IPS DF 19.7 (cell line): ENCODE results near the gene NPSR1.
"Not testable (repeated sequence)": the region's sequence is repeated elsewhere in the genome, so short reads cannot be mapped to it uniquely, and the experiment has no call there.

Experiments used
- DNase-seq: peaks from one replicate; pipeline ENCODE4 v3.0.0-alpha.2; 2013; ENCODE audit warnings: low read depth, low spot score

Gene NPSR1, protein sequence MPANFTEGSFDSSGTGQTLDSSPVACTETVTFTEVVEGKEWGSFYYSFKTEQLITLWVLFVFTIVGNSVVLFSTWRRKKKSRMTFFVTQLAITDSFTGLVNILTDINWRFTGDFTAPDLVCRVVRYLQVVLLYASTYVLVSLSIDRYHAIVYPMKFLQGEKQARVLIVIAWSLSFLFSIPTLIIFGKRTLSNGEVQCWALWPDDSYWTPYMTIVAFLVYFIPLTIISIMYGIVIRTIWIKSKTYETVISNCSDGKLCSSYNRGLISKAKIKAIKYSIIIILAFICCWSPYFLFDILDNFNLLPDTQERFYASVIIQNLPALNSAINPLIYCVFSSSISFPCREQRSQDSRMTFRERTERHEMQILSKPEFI

DNA sequence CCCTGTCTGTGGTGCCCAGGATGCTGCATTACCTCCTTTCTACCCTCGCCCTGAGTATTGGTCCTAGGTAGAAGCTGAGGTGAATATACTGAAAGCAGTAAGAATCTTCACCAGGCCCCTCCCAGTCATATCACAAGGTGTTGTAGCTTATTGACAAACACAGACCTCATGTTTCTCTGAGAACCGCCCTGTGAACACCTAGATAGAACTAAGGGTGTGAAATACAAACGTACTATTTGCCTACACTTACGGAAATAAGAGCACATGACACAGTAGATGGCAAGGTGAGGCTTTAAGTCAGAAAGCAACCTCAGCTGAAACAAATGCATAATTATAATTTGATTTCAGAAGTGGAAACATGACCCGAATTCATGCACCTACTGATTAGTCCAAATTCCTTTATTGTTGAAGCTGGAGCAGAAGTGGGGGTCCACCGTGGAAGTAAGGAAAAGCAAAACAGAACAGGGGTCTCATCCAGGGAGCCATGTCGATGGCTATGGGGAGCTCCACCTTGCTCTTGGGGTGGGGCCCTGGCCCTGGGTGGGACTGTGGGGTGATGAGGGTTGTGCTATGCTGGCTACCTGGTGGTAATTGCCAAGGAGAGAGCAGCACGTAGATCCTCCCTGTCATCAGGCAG is at the start of gene NPSR1:
Gene NPSR1, plus strand, starts transcription at position 587 of the 637 bp plus-strand sequence. CDS start 195 bp downstream, outside the sequence.
- no peak for DNase-seq

DNA sequence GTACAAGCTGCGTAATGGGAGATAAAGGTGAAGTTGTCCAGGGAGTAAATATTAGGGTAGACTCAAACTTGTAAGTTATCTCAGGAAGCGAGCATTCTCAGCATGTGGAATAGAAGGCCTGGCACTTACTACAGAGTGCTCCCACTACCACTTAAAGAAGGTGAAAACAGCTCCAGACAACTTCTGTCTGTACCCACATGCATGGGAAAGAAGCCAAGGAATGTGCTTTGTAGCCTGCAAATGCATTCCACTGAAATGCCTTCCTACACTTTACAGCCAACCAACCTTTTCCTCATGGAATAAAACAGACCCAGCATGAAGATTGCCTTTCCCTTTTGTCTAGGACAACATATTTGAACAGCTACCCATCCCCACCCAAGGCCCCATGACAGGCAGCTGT is 45.4 kb upstream of the NPSR1 start:
- no peak for DNase-seq

DNA sequence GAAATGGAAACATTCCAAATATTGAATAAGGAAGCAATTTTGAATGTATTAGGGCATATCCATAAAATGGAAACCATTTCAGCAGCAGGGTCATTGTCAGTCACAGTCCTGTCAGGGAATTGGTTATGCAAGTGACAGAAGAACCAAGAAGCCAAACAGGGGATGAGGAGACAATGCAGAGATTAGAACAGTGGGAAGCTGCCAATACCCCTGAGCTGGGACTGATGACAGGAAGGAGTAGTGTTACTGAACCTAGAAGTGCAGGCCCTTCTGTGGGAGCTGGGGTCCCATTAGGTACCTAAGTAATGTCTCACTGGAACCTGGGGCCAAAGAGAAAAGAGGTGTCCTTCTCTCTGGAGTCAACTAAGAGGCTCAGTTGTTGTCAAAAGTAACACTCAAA is 37.6 kb upstream of the NPSR1 start:
- DNase-seq = no peak

DNA sequence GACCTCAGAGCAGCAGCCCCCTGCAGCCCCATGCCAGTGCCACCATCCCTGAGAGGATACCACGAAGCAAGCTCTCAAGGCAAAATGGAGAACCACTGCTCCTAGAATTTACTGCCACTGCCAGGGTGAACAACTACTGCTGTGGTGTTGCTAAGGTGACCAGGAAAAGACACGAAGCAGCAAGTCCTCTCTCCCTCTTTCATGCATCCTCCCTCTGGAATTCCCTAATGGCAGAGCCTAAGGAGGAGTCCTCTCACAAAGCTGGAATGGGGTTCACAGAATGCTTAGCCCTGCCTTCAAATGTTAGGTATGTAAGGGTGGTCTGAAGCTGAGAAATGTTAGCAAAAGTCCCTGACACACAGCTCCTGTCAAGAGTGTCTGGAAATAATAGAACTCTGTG is 35.8 kb upstream of the NPSR1 start:
- no peak for DNase-seq

DNA sequence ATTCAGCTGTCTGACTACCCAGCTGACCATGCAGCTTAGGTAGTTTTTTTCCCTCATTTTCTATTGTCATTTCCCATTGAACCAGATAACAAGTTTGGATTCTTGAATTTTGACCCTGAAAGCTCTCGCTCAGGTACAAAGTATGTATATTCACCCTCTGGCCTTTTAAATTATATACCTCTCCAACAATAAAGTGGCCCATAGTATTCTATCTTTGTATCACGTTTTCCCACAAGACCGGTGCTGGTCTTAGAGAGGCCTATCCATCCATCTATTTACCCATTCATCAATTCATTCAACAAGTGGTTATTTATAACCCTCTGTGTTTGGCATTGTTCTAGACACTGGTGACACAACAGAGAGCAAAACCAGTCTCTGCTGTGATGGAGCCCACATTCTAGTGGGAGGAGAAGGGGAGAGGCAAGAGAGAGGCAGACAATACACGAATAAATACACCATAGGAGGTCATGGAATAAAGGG is 35.2 kb upstream of the NPSR1 start:
- no peak for DNase-seq

DNA sequence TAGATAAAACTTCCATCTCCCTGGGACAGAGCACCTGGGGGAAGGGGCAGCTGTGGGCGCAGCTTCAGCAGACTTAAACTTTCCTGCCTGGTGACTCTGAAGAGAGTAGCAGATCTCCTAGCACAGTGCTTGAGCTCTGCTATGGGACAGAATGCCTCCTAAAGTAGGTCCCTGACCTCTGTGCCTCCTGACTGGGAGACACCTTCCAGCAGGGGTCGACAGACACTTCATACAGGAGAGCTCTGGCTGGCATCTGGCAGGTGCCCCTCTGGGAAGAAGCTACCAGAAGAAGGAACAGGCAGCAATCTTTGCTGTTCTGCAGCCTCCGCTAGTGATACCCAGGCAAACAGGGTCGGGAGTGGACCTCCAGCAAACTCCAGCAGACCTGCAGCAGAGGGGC is 29.4 kb upstream of the NPSR1 start:
- not testable (repeated sequence) for DNase-seq

DNA sequence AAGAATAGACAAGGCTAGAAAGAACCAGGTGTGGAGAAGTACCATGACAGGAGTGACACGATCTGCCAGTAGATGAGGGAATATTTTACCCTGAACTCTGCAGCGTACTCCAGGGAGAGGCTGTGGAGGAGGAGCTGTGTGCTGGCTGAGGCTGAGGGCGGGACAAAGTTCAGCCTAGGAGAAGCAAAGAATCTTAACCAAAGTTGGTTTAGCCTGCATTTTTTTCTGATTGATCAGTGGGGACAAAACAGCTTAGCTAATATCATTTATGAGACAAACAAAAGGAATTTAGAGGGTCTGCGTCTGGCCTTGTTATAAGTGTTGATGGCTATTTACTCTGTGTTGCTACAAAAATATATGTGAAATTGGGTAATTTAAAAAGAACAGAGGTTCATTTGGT is 5.2 kb upstream of the NPSR1 start:
- DNase-seq = no peak

DNA sequence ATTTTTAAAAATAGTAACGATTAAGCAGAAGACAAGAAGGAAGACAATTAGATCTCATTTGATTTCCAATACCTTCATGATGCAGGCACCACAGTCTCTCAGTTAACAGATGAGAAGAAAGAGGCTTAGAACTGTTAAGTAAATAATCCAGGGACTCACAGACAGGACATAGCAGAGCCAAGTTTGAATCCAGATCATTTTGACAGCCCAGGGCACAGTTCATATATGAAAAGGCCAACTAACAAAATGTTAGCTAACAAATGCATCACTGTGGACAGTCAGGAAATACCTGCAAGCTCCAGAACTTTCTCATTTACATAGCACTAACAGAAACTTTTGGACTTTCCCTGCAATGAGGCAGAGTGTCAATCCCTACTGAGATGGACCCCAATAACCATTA is 4.2 kb upstream of the NPSR1 start:
- DNase-seq = no peak

DNA sequence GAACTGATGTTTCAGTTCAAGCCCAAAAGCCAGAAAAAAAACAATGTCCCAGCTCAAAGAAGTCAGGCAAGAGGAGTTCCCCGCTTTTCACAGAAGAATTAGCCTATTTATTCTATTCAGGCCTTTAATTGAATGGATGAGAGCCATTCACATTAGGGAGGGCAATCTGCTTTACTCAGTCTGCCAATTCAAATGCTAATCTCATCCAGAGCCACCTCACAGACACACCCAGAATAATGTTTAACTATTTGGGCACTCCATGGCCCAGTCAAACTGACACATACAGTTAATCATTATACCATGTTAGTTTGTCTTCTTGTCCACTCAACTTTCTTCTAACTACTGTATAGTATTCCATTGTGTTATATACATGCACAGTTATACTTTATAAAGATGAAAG is 2.6 kb upstream of the NPSR1 start:
- no peak for DNase-seq

DNA sequence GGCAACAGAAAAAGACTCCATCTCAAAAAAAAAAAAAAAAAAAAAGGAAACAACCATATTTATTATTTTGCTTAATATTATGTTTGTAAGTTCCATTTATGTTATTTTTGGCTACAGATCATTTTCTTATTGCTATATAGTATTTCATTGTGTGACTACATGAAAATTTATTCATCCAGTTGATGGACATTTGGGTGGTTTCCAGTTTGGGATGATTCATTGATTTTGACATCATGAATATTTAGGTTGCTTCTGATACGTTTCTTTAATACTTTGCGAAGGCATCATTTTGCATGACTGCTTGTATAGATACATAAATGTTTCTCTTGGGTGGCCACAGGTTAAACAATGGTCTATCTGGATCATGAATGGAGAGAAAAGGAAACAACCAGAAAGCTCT is 2.0 kb upstream of the NPSR1 start:
- DNase-seq = no peak

DNA sequence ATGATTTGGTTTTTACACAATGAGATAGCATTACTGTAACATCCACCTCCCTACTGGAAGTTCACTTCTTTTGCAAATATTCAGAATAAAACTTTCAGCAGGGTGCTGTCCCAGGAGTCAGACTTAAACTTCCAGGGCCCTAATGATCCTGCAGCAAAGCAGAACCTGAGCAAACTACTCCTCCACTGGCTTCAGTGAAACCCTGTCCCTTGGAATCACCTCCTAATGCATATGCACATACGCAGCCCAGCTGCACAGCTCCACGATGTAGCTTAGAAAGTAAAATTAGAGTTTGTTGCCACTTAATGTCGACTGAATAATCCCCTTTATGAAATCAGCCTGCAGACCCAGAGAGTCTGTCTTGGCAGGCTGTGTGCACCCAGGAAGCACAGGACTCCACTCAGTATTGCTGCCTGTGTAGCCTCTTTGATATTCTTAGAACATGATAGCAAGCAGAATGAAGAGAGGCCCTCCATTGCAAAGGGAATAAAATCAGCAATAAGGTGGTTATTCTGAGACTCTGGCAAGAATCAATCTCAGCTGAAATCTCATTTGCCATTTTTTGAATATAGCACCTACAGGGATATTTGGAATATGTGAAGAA is 1.6 kb downstream of the NPSR1 start:
- DNase-seq = no peak

DNA sequence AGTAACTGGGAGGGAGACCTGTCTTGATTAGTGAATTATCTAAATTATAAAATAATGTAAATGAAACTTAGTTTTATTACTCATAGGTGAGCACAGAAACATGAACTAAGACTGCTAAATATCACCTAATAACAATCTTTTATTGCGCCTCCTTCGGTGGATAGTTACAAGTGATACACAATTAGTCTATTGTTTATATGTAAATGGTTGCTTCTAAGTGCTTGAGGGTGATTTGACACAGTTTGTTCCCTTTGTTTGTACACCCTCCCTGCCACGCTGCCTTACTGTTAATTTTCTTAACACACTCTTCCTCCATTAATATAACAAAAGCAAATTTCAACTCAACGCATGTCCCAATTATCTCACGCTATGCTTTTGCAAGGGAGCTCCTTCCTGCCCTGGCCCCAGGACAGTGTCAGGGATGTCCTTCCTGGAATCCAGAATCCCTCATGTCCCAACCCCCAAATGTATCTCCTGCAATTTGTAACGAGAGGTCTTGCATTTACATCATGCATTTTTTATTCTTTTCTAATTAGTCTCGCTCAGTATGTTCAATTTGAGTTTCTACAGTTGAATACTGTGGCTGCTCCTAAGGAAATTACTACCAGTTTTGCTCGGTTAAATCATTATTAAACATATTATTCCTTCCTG is 4.2 kb downstream of the NPSR1 start:
- DNase-seq = no peak

DNA sequence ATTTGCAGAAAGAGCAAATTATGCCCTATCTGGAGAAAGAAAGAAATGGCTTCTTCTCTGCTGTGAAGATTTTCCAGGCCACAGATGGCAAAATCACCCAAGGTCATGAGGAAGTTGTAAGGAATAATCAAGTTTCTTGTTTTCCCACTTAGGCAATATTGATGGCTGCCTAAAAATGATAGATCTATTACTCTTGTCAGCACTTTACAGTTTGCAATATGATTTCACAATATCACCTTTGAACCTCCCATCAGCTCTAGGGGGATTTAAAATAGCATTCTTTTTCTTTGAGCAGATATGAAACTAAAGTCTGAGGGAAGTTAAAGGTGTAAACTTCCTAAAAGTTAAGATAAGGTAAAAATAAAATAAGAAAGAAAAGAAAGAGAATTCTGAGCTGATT is 6.7 kb downstream of the NPSR1 start:
- DNase-seq = no peak

DNA sequence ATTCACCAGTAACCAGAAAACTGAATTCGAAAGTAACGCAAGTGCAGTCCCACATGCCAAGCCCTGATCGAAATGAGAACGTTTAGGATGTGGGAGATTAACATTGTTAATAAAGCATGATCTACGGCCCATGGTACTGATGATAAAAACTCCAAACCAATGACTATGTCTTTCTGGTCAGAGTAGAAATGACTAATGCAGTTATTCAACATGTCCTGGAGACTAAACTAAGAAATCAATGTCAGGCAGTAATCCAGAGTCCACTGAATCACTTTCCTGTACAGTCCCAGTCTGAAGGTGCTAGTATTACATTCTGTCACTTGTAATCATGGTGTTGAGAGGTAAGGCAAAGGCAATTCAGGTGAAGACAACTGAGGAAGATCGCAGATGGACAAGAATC is 14.4 kb downstream of the NPSR1 start:
- DNase-seq = no peak

DNA sequence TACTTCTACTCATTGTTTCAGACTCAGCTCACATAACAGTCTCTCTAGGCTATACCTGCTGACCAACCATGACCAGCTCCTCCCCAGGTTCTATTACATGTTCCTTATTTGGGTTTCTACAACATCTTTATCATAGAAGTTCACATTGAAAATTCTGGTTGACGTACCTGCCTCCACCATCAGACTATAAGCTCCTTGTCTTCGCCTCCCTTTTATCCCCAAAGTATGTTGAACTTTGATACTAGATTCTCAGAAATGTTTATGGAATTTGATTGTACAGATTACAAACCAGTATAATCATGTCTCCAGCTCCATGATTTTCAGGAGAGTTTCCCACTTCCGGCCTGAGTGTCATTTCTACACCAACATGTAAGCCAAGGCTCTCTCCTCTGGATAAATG is 15.0 kb downstream of the NPSR1 start:
- no peak for DNase-seq

DNA sequence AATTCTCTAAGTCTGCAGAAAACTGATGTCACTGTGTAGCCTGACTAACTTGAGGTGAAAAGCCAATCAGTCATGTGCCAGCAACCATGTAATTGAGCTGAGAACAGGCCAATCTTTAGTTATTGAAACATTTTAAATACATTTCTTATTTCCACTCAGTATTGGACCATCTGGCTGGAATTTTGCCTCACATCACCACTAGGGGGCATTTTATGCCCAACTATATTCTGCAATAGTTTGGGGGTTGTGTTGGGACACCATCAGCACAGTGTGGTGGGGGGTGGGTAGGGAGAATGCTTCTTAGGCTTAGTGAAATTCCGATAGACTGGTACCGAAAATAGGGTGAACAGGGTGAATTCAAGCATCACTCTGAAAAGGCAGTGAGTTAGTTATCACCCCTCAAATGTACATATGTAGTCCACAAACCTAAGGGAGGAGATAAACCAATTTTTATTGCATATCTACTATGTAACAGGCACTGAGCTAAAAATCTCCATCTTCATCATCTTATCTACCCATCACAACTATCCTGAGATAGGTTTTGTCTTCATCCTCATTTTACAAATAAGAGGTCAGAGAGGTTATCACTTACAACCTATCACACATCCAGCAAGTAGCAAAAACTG is 17.8 kb downstream of the NPSR1 start:
- DNase-seq = peak; percentile 23

DNA sequence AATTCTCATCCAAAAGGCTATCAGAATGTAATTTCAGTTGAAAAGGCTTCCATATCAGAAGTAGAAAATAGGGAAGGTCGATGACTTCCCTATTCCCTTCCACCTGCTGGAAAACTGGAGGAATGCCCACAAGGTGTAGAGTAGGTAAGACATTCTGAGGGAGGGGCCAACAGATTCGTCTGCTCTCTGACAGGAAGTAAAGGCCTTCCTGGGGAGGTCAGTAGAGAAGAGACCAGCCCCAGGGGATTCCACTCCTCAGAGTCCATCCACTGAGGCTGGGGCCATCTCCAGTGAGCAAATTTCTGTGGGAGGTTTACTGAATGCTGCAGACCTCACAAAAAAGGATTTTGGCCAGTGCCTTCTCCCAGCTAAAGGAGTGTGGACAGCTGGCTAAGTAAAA is 19.5 kb downstream of the NPSR1 start:
- no peak for DNase-seq

DNA sequence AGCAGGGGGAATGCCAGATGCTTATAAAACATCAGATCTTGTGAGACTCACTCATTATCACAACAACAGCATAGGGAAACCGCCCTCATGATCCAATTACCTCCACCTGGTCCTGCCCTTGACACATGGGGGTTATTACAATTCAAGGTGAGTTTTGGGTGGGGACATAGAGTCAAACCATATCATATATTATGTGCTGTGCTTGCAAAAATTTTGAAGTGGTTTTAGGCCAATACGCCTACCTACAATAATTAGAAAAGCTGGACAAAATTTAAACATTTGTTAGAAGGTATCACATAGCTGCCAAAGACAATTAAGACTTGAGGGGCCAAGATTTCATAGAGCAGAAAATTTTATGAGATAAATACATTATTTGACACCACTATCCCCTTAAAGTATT is 29.5 kb downstream of the NPSR1 start:
- DNase-seq = no peak

DNA sequence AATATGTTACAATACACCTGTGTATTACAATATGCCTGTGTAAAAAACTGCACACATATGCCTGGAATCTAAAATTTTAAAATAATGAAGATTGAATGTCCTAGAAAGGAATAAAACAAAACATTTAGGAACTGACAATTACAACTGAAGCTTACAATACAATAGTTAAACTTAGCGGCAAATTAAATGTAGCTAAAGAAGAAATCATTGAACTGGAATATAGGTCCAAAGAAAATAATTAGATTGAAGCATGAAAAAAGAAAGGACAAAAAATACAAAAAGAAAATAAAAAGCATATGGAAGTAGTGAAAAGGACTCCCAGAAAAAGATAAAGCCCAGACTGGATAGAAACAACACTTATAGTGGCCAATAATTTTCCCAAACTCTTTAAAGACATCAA is 38.4 kb downstream of the NPSR1 start:
- no peak for DNase-seq

DNA sequence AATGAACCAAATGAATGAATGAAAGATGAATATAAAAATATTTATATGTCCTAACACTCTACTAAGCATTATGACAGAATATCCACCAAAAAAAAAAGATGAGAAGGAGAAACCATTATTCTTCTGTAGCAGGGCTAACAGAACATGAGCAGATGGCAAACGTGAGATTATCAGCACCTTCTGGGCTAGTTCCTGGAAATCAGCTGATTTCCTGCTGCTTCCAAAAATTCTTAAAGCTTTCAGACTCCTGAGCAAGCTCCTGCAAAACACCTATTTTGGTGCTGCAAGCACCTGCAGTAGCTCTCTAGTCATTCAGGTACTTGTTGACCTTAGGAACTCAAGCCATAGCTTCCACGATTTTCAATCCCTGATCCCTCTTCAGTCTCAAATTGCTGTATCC is 51.8 kb downstream of the NPSR1 start:
- no peak for DNase-seq

DNA sequence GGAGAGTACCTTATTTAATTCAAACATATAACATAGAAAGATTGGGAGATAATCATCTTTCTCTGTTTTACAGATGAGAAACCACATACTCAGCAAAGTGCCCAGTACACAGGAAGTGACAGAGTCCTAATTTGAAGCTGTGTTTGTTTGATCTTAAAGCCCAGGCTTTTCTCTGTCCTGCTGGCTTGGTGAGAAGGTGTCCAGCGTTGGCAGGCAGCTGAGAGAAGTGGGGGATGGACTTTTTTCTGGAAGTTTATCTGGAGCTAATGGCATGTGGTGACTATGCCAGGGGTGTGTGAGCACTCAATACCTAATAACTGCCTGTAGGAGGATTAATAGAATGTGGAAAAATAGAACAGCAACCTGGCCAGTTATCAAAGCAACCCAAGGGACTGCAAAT is 60.8 kb downstream of the NPSR1 start:
- no peak for DNase-seq

DNA sequence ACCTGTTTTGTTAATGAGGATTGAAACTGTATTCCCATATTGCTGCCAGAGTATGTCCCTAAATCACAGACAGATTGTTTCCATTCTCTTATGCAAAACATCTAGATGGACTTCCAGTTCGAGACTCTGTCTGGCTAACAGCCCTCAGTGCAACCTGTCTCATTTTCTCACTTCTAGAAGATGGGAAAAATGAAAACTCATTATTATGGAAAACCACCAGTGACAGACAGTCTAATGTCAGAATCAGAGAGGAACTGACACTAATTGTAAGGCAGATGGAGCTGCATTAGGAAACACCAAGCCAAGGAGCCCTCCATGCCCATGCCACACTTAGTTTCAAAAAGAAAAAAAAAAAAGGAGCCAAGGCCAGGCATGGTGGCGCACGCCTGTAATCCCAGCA is 61.6 kb downstream of the NPSR1 start:
- DNase-seq = no peak
